GM21515 (cell line): ENCODE results near the gene LGI2.

Source experiments
- ATAC-seq: cut with Tn5 transposase; IDR thresholded peaks from one replicate; pipeline ENCODE4 v1.9.1; 2021; ENCODE audit not compliant: unreplicated experiment

LGI2 gene

GRCh38 chr4:24968278-24968677, 62.5 kb downstream of the LGI2 start:
- no peak for ATAC-seq

GRCh38 chr4:24967346-24967745, 63.4 kb downstream of the LGI2 start:
- no peak for ATAC-seq

GRCh38 chr4:24966076-24966475, 64.7 kb downstream of the LGI2 start:
- ATAC-seq = no peak

- no peak for ATAC-seq
Observed at GRCh38 chr4:24965627-24966026, 65.1 kb downstream of the LGI2 start.

GRCh38 chr4:24963277-24963676, 67.5 kb downstream of the LGI2 start:
- no peak for ATAC-seq

- no peak for ATAC-seq
Observed at GRCh38 chr4:24957886-24958285, 72.9 kb downstream of the LGI2 start.

GRCh38 chr4:24956763-24957162, 74.0 kb downstream of the LGI2 start:
- no peak for ATAC-seq

GRCh38 chr4:24956091-24956490, 74.7 kb downstream of the LGI2 start:
- no peak for ATAC-seq

GRCh38 chr4:24952667-24953066, 78.1 kb downstream of the LGI2 start:
- ATAC-seq = no peak

GRCh38 chr4:24949970-24950369, 80.8 kb downstream of the LGI2 start:
- ATAC-seq = no peak
